MM.1S (cell line): ENCODE results near the gene ARHGAP32.

Source experiments
- DNase-seq: peaks from one replicate; pipeline ENCODE4 v3.0.0-alpha.2; 2015
- H2AFZ ChIP-seq: fragments of 300-600 bp; sonication (generic); 2 replicates; pipeline ENCODE4 v1.6.0; 2016; ENCODE audit warnings: antibody characterized with exemption, low read length
- H3F3A ChIP-seq: fragments of 300-600 bp; sonication (generic); 2 replicates; pipeline ENCODE4 v1.6.1; 2016; ENCODE audit warnings: mild to moderate bottlenecking, antibody characterized with exemption, low read length, moderate library complexity, mixed read lengths; ENCODE audit not compliant: insufficient read depth
- H3K27ac ChIP-seq: fragments of 300-600 bp; sonication (generic); 2 replicates; pipeline ENCODE4 v1.5.1; 2016; ENCODE audit warnings: mild to moderate bottlenecking, low read length
- H3K27me3 ChIP-seq: fragments of 300-600 bp; sonication (generic); replicated peaks from 2 replicates; pipeline ENCODE4 v1.6.0; 2016; ENCODE audit warnings: low read length; ENCODE audit not compliant: insufficient read depth
- H3K36me3 ChIP-seq: fragments of 300-600 bp; sonication (generic); replicated peaks from 2 replicates; pipeline ENCODE4 v1.6.1; 2016; ENCODE audit warnings: mild to moderate bottlenecking, low read length, mixed read lengths; ENCODE audit not compliant: insufficient read depth
- H3K4me1 ChIP-seq: fragments of 300-600 bp; sonication (generic); 2 replicates; pipeline ENCODE4 v1.6.1; 2016; ENCODE audit warnings: low read length, mixed read lengths
- H3K4me2 ChIP-seq: fragments of 300-600 bp; sonication (generic); 2 replicates; pipeline ENCODE4 v1.6.0; 2016; ENCODE audit warnings: low read depth, low read length
- H3K4me3 ChIP-seq: fragments of 300-600 bp; sonication (generic); 2 replicates; pipeline ENCODE4 v1.5.1; 2016; ENCODE audit warnings: low read length, mixed read lengths
- H3K79me2 ChIP-seq: fragments of 300-600 bp; sonication (generic); 2 replicates; pipeline ENCODE4 v1.6.1; 2016; ENCODE audit warnings: mixed run types, low read length, mixed read lengths
- H3K9ac ChIP-seq: fragments of 300-600 bp; sonication (generic); 2 replicates; pipeline ENCODE4 v1.6.1; 2016; ENCODE audit warnings: low read length, mixed read lengths
- H3K9me2 ChIP-seq: fragments of 300-600 bp; sonication (generic); replicated peaks from 2 replicates; pipeline ENCODE4 v1.6.1; 2016; ENCODE audit warnings: mild to moderate bottlenecking, low read length, mixed read lengths; ENCODE audit not compliant: insufficient read depth
- H3K9me3 ChIP-seq: fragments of 300-600 bp; sonication (generic); replicated peaks from 2 replicates; pipeline ENCODE4 v1.6.1; 2016; ENCODE audit warnings: mild to moderate bottlenecking, low read length, mixed read lengths; ENCODE audit not compliant: insufficient read depth
- H4K20me1 ChIP-seq: fragments of 300-600 bp; sonication (generic); 2 replicates; pipeline ENCODE4 v1.6.1; 2016; ENCODE audit warnings: mild to moderate bottlenecking, low read length, moderate library complexity, mixed read lengths; ENCODE audit not compliant: insufficient read depth
- EZH2 ChIP-seq: fragments of 300-600 bp; sonication (generic); optimal IDR thresholded peaks from 2 replicates; pipeline ENCODE3; 2017; ENCODE audit warnings: low read depth, mild to moderate bottlenecking, antibody characterized with exemption, low read length, mixed read lengths
- EZH2phosphoT487 ChIP-seq: fragments of 300-600 bp; sonication (generic); IDR thresholded peaks from 2 replicates; pipeline ENCODE4 v1.6.1; 2018; ENCODE audit warnings: antibody characterized with exemption, low read length
- TF ChIP-seq, protein P1 (sequence below): fragments of 300-600 bp; sonication (generic); IDR thresholded peaks from 2 replicates; pipeline ENCODE4 v1.5.1; 2016; ENCODE audit warnings: antibody characterized with exemption, low read length, mixed read lengths

The ARHGAP32 gene

GRCh38 chr11:129093283-129093682, 98.8 kb downstream of the ARHGAP32 start:
- no peaks in the 10 kb centered on the region for H3K36me3 ChIP-seq

GRCh38 chr11:129090056-129090455, 102.1 kb downstream of the ARHGAP32 start:
- no peak overlapping the region for H3K27ac ChIP-seq
- TF ChIP-seq EZH2phosphoT487 = no peak
- no peak for TF ChIP-seq EZH2
- TF ChIP-seq, protein P1, sequence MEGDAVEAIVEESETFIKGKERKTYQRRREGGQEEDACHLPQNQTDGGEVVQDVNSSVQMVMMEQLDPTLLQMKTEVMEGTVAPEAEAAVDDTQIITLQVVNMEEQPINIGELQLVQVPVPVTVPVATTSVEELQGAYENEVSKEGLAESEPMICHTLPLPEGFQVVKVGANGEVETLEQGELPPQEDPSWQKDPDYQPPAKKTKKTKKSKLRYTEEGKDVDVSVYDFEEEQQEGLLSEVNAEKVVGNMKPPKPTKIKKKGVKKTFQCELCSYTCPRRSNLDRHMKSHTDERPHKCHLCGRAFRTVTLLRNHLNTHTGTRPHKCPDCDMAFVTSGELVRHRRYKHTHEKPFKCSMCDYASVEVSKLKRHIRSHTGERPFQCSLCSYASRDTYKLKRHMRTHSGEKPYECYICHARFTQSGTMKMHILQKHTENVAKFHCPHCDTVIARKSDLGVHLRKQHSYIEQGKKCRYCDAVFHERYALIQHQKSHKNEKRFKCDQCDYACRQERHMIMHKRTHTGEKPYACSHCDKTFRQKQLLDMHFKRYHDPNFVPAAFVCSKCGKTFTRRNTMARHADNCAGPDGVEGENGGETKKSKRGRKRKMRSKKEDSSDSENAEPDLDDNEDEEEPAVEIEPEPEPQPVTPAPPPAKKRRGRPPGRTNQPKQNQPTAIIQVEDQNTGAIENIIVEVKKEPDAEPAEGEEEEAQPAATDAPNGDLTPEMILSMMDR = no peak
- no peaks in the 10 kb centered on the region for H3K36me3 ChIP-seq
- no peak overlapping the region for H3K4me2 ChIP-seq
- H3K9me3 ChIP-seq = no peaks in the 10 kb centered on the region
- H3K27me3 ChIP-seq = no peaks in the 10 kb centered on the region
- H3K4me1 ChIP-seq = no peaks in the 10 kb centered on the region
- no peaks in the 10 kb centered on the region for H4K20me1 ChIP-seq
- no peak for DNase-seq
- no peak overlapping the region for H3K9ac ChIP-seq
- H2AFZ ChIP-seq = no peak overlapping the region
- no peaks in the 10 kb centered on the region for H3F3A ChIP-seq
- no peak overlapping the region for H3K4me3 ChIP-seq
- no peaks in the 10 kb centered on the region for H3K9me2 ChIP-seq
- no peaks in the 10 kb centered on the region for H3K79me2 ChIP-seq

More at GRCh38 chr11:129093283-129093682, 98.8 kb downstream of the ARHGAP32 start:
- Histone ChIP-seq H3K9ac (no peak overlapping the region), H3K4me3 (no peak overlapping the region), H3K9me3 (no peaks in the 10 kb centered on the region), H3F3A (no peaks in the 10 kb centered on the region), H3K27ac (no peak overlapping the region), H4K20me1 (no peaks in the 10 kb centered on the region), H3K27me3 (no peaks in the 10 kb centered on the region), H2AFZ (no peak overlapping the region), H3K4me1 (no peaks in the 10 kb centered on the region), H3K4me2 (no peak overlapping the region), H3K79me2 (no peaks in the 10 kb centered on the region), H3K9me2 (no peaks in the 10 kb centered on the region)
- no peak for DNase-seq
- TF ChIP-seq EZH2phosphoT487 (no peak), EZH2 (no peak)
- TF ChIP-seq, protein P1 = no peak

DNA sequence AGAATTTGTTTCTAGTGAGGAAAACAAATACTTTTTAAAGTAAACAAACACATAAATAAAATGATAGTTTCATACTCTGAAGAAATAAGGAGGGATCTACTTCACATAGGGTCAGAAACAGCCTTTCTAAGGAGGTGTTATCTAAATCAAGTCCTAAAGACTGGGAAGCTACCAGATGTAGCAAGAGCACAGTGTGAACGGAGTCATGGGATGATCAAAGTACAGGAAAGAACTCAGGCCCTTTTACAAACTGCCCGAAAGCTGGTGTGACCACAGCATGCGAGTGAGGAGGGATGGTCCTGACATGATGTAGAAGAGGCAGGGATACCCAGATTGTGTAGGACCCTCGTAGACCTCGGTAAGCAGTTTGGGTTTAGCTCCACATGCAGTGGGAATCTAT, 102.8 kb downstream of the ARHGAP32 start:
- H3K4me3 ChIP-seq = no peak overlapping the region
- H3K4me1 ChIP-seq = no peaks in the 10 kb centered on the region
- no peak overlapping the region for H2AFZ ChIP-seq
- no peak overlapping the region for H3K4me2 ChIP-seq
- no peaks in the 10 kb centered on the region for H3K27me3 ChIP-seq
- H3K27ac ChIP-seq = no peak overlapping the region
- H3K9ac ChIP-seq = no peak overlapping the region
- no peak for DNase-seq
- H3F3A ChIP-seq = no peaks in the 10 kb centered on the region
- H3K9me3 ChIP-seq = no peaks in the 10 kb centered on the region
- no peaks in the 10 kb centered on the region for H3K79me2 ChIP-seq
- H3K36me3 ChIP-seq = no peaks in the 10 kb centered on the region
- no peaks in the 10 kb centered on the region for H3K9me2 ChIP-seq
- TF ChIP-seq EZH2phosphoT487 (no peak), EZH2 (no peak)
- TF ChIP-seq, protein P1 = no peak
- H4K20me1 ChIP-seq = no peaks in the 10 kb centered on the region
